ENCODE data around the gene ZNF785. TPM values are rescaled to one million over a fixed set of nuclear protein-coding genes. Genes with fewer than 3 reads are reported as not detected.

ZNF785 gene
- total and polyA plus RNA-seq, 2 of the 13 experiments (the other 11 are each of a cell fraction or from before 2014, with no cell fraction given), result 0.01 TPM; not detected in 1

- TF ChIP-seq ZNF512B (CRISPR knock-in tag; IDR thresholded peaks at IDR 0.05; ENCODE audit: borderline replicate concordance), result 0 out of 2 replicates have a peak, but pooled peaks have one; percentile 20
- TF ChIP-seq, protein P1, sequence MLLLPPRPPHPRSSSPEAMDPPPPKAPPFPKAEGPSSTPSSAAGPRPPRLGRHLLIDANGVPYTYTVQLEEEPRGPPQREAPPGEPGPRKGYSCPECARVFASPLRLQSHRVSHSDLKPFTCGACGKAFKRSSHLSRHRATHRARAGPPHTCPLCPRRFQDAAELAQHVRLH (CRISPR knock-in tag; IDR thresholded peaks at IDR 0.05; ENCODE audit: borderline replicate concordance, low read depth), result no peak
- TF ChIP-seq FOXA1 (IDR thresholded peaks at IDR 0.05), result no peak
- no peak for TF ChIP-seq FOXA1 (CRISPR knock-in tag; IDR thresholded peaks at IDR 0.05)
- TF ChIP-seq RBM22 (optimal IDR thresholded peaks at IDR 0.05; ENCODE audit: low read length), result peak; percentile 62
- no peak for TF ChIP-seq KDM4B (CRISPR knock-in tag; IDR thresholded peaks at IDR 0.05)
- no peak for TF ChIP-seq ZNF558 (CRISPR knock-in tag; IDR thresholded peaks at IDR 0.05; ENCODE audit: borderline replicate concordance)
- TF ChIP-seq ZNF770 (CRISPR knock-in tag; IDR thresholded peaks at IDR 0.05), result no peak
- no peak for TF ChIP-seq ZNF12 (CRISPR knock-in tag; IDR thresholded peaks at IDR 0.05)
- TF ChIP-seq EEA1 (CRISPR knock-in tag; IDR thresholded peaks at IDR 0.05; ENCODE audit: borderline replicate concordance), result no peak
- TF ChIP-seq ZNF605 (CRISPR knock-in tag; IDR thresholded peaks at IDR 0.05), result 0 out of 2 replicates have a peak, but pooled peaks have one; percentile 29
- TF ChIP-seq ZNF839 (CRISPR knock-in tag; IDR thresholded peaks at IDR 0.05; ENCODE audit: borderline replicate concordance), result no peak
- TF ChIP-seq IKZF4 (CRISPR knock-in tag; IDR thresholded peaks at IDR 0.05; ENCODE audit: borderline replicate concordance, low read depth, not compliant biosample characterization), result no peak
- no peak for TF ChIP-seq ZNF280D (CRISPR knock-in tag; IDR thresholded peaks at IDR 0.05)
- TF ChIP-seq MYPOP (CRISPR knock-in tag; IDR thresholded peaks at IDR 0.05), result no peak
- TF ChIP-seq ZNF83 (CRISPR knock-in tag; IDR thresholded peaks at IDR 0.05; ENCODE audit: borderline replicate concordance), result no peak
- no peak for TF ChIP-seq SMARCC2 (IDR thresholded peaks at IDR 0.05)
- no peak for TF ChIP-seq MTA3 (CRISPR knock-in tag; IDR thresholded peaks at IDR 0.05)
- TF ChIP-seq ZC3H4 (CRISPR knock-in tag; IDR thresholded peaks at IDR 0.05; ENCODE audit: borderline replicate concordance), result no peak
- peak in 1 of 2 experiments; percentile 26; a peak in 1 of 4 replicates for TF ChIP-seq POLR2A (IDR thresholded peaks at IDR 0.05; ENCODE audit: insufficient read depth in 1 of 2, low read depth in 2 of 2, low read length in 2 of 2)
Measured at GRCh38 chr16:30553393-30553899, 32.1 kb downstream of the ZNF785 start (continued).
